Dermis blood vessel endothelial cell (primary cell): ENCODE measurements around the gene RXYLT1. TPM values are rescaled to one million over a fixed set of nuclear protein-coding genes. Genes with fewer than 3 reads are reported as not detected.
A peak's percentile ranks its signal among the peaks of the same experiment; 100 is the strongest.
"Not testable (repeated sequence)": the region's sequence is repeated elsewhere in the genome, so short reads cannot be mapped to it uniquely, and the experiment has no call there.

ENCODE experiments used
- DNase-seq: peaks from one replicate; pipeline ENCODE4 v3.0.0; 2010
- total RNA-seq: library from RNA; depleted of rRNA; stranded (reverse); fragments of >200 nt; gene quantifications from 2 replicates; pipeline ENCODE4 v1.2.3, GENCODE V29; 2014

The RXYLT1 gene
- total RNA-seq, result 11.1 and 12.8 TPM in 2 replicates

GRCh38 chr12:63779498-63780481, at the start of gene RXYLT1:
RXYLT1 (plus strand) TSS chr12:63779909; CDS start chr12:63779961, 52 bp downstream.
- DNase-seq, result peak; percentile 82

- not testable (repeated sequence) for DNase-seq
Observed at GRCh38 chr12:63732779-63733178, 46.9 kb upstream of the RXYLT1 start.

- not testable (repeated sequence) for DNase-seq
Observed at GRCh38 chr12:63733585-63733984, 46.1 kb upstream of the RXYLT1 start.

- DNase-seq, result not testable (repeated sequence)
Observed at GRCh38 chr12:63740551-63740950, 39.2 kb upstream of the RXYLT1 start.

- not testable (repeated sequence) for DNase-seq
Observed at GRCh38 chr12:63741431-63741830, 38.3 kb upstream of the RXYLT1 start.

GRCh38 chr12:63744110-63744509, 35.6 kb upstream of the RXYLT1 start:
- DNase-seq, result not testable (repeated sequence)

- not testable (repeated sequence) for DNase-seq
Observed at GRCh38 chr12:63746470-63746869, 33.2 kb upstream of the RXYLT1 start.

GRCh38 chr12:63747136-63747535, 32.6 kb upstream of the RXYLT1 start:
- not testable (repeated sequence) for DNase-seq

GRCh38 chr12:63747553-63747952, 32.2 kb upstream of the RXYLT1 start:
- DNase-seq, result no peak

- DNase-seq, result no peak
Observed at GRCh38 chr12:63752283-63752682, 27.4 kb upstream of the RXYLT1 start.

GRCh38 chr12:63752841-63753240, 26.9 kb upstream of the RXYLT1 start:
- DNase-seq, result no peak

GRCh38 chr12:63753743-63754142, 26.0 kb upstream of the RXYLT1 start:
- DNase-seq, result no peak

GRCh38 chr12:63764481-63764880, 15.2 kb upstream of the RXYLT1 start:
- DNase-seq, result no peak

GRCh38 chr12:63766498-63766897, 13.2 kb upstream of the RXYLT1 start:
- no peak for DNase-seq

- no peak for DNase-seq
Observed at GRCh38 chr12:63770375-63770774, 9.3 kb upstream of the RXYLT1 start.

GRCh38 chr12:63777340-63777739, 2.4 kb upstream of the RXYLT1 start:
- no peak for DNase-seq

- DNase-seq, result no peak
Observed at GRCh38 chr12:63782466-63782865, 2.8 kb downstream of the RXYLT1 start.

GRCh38 chr12:63787306-63787705, 7.6 kb downstream of the RXYLT1 start:
- no peak for DNase-seq

- no peak for DNase-seq
Observed at GRCh38 chr12:63790608-63790945, 10.9 kb downstream of the RXYLT1 start.

- DNase-seq, result no peak
Observed at GRCh38 chr12:63792338-63792737, 12.6 kb downstream of the RXYLT1 start.

- DNase-seq, result no peak
Observed at GRCh38 chr12:63795032-63795687, 15.5 kb downstream of the RXYLT1 start.

GRCh38 chr12:63795944-63796343, 16.2 kb downstream of the RXYLT1 start:
- DNase-seq, result no peak

- DNase-seq, result peak; percentile 46
Observed at GRCh38 chr12:63802012-63802608, 22.4 kb downstream of the RXYLT1 start.
